HEK293 (cell line): ENCODE measurements around the gene LSM5.
A peak's percentile ranks its signal among the peaks of the same experiment; 100 is the strongest.
"Not testable (repeated sequence)": the region's sequence is repeated elsewhere in the genome, so short reads cannot be mapped to it uniquely, and the experiment has no call there.

Source experiments
- CTCF ChIA-PET: fragments of 350-600 bp; formaldehyde crosslinking; extraction: SDS; loops from one replicate; lab custom pipeline; 2021; ENCODE audit warnings: antibody characterized with exemption; lab: Yijun Ruan, JAX
- POLR2A ChIA-PET: fragments of 300-600 bp; formaldehyde crosslinking; extraction: SDS; loops from one replicate; lab custom pipeline; 2020; ENCODE audit warnings: antibody characterized with exemption, inconsistent platforms; lab: Yijun Ruan, JAX
- H3K27ac ChIP-seq: fragments of 200-500 bp; sonication (Bioruptor generic); 2 replicates; pipeline ENCODE4 v1.5.1; 2014; ENCODE audit warnings: low read depth, low read length, control low read depth, inconsistent platforms; ENCODE audit errors: extremely low read depth
- H3K36me3 ChIP-seq, 2 experiments: fragments of 200-500 bp in 1 of 2; sonication (Bioruptor generic) in 1 of 2; 1 replicate in 1 of 2; 2 replicates in 1 of 2; pipeline ENCODE4 v1.5.1; 2014 to 2017; ENCODE audit warnings: inconsistent platforms in 2 of 2, low read length in 2 of 2; ENCODE audit not compliant: control insufficient read depth in 2 of 2, insufficient read depth in 1 of 2
- H3K4me1 ChIP-seq: fragments of 200-500 bp; sonication (Bioruptor generic); 2 replicates; pipeline ENCODE4 v1.5.1; 2014; ENCODE audit warnings: mild to moderate bottlenecking, low read length, inconsistent platforms; ENCODE audit not compliant: control insufficient read depth, insufficient read depth
- H3K4me3 ChIP-seq: 2 replicates; pipeline ENCODE4 v1.5.1; 2011; ENCODE audit warnings: low read depth, mild to moderate bottlenecking, control low read depth, low read length, moderate library complexity
- H3K9me3 ChIP-seq: fragments of 200-500 bp; sonication (Bioruptor generic); 2 replicates; pipeline ENCODE4 v1.5.1; 2014; ENCODE audit warnings: low read depth, low read length, inconsistent platforms; ENCODE audit not compliant: control insufficient read depth, insufficient read depth
- GLIS1 ChIP-seq: fragments of 450-650 bp; formaldehyde crosslinking; IDR thresholded peaks from 2 replicates; pipeline ENCODE4 v1.5.1; 2016; ENCODE audit warnings: missing biosample characterization, missing genetic modification characterization
- KLF1 ChIP-seq: fragments of 450-650 bp; formaldehyde crosslinking; IDR thresholded peaks from 2 replicates; pipeline ENCODE4 v1.5.1; 2016; ENCODE audit warnings: missing biosample characterization, missing genetic modification characterization
- SP2 ChIP-seq: fragments of 450-650 bp; formaldehyde crosslinking; IDR thresholded peaks from 2 replicates; pipeline ENCODE4 v1.5.1; 2016; ENCODE audit warnings: missing biosample characterization, missing genetic modification characterization
- YY2 ChIP-seq: fragments of 450-650 bp; formaldehyde crosslinking; IDR thresholded peaks from 2 replicates; pipeline ENCODE4 v1.5.1; 2016; ENCODE audit warnings: missing biosample characterization, missing genetic modification characterization
- ZBTB21 ChIP-seq: fragments of 450-650 bp; formaldehyde crosslinking; IDR thresholded peaks from 2 replicates; pipeline ENCODE4 v1.5.1; 2017; ENCODE audit warnings: missing biosample characterization, missing genetic modification characterization
- ZBTB7A ChIP-seq: fragments of 450-650 bp; formaldehyde crosslinking; IDR thresholded peaks from 2 replicates; pipeline ENCODE4 v1.5.1; 2016; ENCODE audit warnings: low read depth, missing biosample characterization, missing genetic modification characterization
- ZFP41 ChIP-seq: fragments of 450-650 bp; formaldehyde crosslinking; IDR thresholded peaks from 2 replicates; pipeline ENCODE4 v1.5.1; 2016; ENCODE audit warnings: missing biosample characterization, missing genetic modification characterization, borderline replicate concordance
- ZNF146 ChIP-seq: fragments of 450-650 bp; formaldehyde crosslinking; IDR thresholded peaks from 2 replicates; pipeline ENCODE4 v1.5.1; 2016; ENCODE audit warnings: missing biosample characterization, missing genetic modification characterization
- ZNF155 ChIP-seq: fragments of 450-650 bp; formaldehyde crosslinking; IDR thresholded peaks from 2 replicates; pipeline ENCODE4 v1.5.1; 2016; ENCODE audit warnings: missing biosample characterization, missing genetic modification characterization
- ZNF223 ChIP-seq: fragments of 450-650 bp; formaldehyde crosslinking; IDR thresholded peaks from 2 replicates; pipeline ENCODE4 v1.5.1; 2016; ENCODE audit warnings: missing biosample characterization, missing genetic modification characterization
- ZNF26 ChIP-seq: fragments of 450-650 bp; formaldehyde crosslinking; IDR thresholded peaks from 2 replicates; pipeline ENCODE4 v1.5.1; 2016; ENCODE audit warnings: missing biosample characterization, missing genetic modification characterization
- ZNF518A ChIP-seq: fragments of 450-650 bp; formaldehyde crosslinking; conservative IDR thresholded peaks from 2 replicates; pipeline ENCODE4 v1.5.1; 2016; ENCODE audit warnings: low read depth, missing biosample characterization, missing genetic modification characterization
- ZNF768 ChIP-seq: fragments of 450-650 bp; formaldehyde crosslinking; IDR thresholded peaks from 2 replicates; pipeline ENCODE4 v1.5.1; 2018; ENCODE audit warnings: missing biosample characterization, mild to moderate bottlenecking, missing genetic modification characterization
- TF ChIP-seq, protein P1 (sequence below): fragments of 450-650 bp; formaldehyde crosslinking; IDR thresholded peaks from 2 replicates; pipeline ENCODE4 v1.5.1; 2016; ENCODE audit warnings: missing biosample characterization, missing genetic modification characterization

Gene LSM5

DNA sequence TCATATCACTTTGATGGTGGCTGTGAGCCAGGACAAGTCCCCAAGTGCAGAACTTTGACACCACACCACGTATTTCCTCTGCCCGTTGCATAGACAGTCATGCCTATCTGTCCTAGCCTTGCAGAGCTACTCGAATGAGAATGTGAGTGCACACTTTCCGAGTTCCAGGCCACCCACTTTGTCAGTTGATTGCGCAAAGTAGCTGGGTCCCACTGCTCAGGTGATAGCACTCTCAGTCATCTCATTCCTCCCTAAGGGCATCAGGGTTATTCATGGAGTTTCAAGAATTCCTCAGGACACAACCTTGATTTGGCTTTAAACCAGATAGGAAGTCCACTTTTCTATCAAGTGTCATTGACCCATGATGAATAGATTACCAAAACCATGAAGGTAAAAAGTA lies 19.3 kb downstream of the LSM5 start:
- H3K9me3 ChIP-seq = no peaks in the 10 kb centered on the region
- H3K36me3 ChIP-seq = no peaks in the 10 kb centered on the region
- no peaks in the 10 kb centered on the region for H3K4me1 ChIP-seq
- no peak overlapping the region for H3K27ac ChIP-seq
- POLR2A ChIA-PET = no interaction called here
- TF ChIP-seq GLIS1 (no peak), YY2 (tag by site-specific recombination) (no peak), ZNF155 (tag by site-specific recombination) (no peak), ZNF768 (tag by site-specific recombination) (no peak), ZBTB7A (tag by site-specific recombination) (no peak), ZNF223 (tag by site-specific recombination) (no peak), ZBTB21 (no peak), ZNF26 (tag by site-specific recombination) (no peak), KLF1 (no peak), SP2 (tag by site-specific recombination) (no peak), ZFP41 (tag by site-specific recombination) (no peak), ZNF518A (tag by site-specific recombination) (no peak)
- TF ChIP-seq, protein P1, sequence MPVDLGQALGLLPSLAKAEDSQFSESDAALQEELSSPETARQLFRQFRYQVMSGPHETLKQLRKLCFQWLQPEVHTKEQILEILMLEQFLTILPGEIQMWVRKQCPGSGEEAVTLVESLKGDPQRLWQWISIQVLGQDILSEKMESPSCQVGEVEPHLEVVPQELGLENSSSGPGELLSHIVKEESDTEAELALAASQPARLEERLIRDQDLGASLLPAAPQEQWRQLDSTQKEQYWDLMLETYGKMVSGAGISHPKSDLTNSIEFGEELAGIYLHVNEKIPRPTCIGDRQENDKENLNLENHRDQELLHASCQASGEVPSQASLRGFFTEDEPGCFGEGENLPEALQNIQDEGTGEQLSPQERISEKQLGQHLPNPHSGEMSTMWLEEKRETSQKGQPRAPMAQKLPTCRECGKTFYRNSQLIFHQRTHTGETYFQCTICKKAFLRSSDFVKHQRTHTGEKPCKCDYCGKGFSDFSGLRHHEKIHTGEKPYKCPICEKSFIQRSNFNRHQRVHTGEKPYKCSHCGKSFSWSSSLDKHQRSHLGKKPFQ (tag by site-specific recombination) = no peak
- TF ChIP-seq, all 188 proteins: peak for 0
- CTCF ChIA-PET = interaction anchor here (1.4 kb wide), 1 partner anchor 8 kb away, joined by 3 read pairs; no protein-coding TSS in a partner anchor
- no peak overlapping the region for H3K4me3 ChIP-seq

- POLR2A ChIA-PET, H3K36me3 ChIP-seq, CTCF ChIA-PET, H3K9me3 ChIP-seq, H3K27ac ChIP-seq, H3K4me1 ChIP-seq, H3K4me3 ChIP-seq: not testable (repeated sequence)
- TF ChIP-seq ZNF146 (tag by site-specific recombination) = peak; percentile 62
Observed at GRCh38 chr7:32470004-32470403, 20.2 kb downstream of the LSM5 start.

GRCh38 chr7:32464641-32465416 lies 25.4 kb downstream of the LSM5 start:
- H3K9me3 ChIP-seq, CTCF ChIA-PET, H3K4me3 ChIP-seq, H3K4me1 ChIP-seq, POLR2A ChIA-PET, H3K36me3 ChIP-seq, H3K27ac ChIP-seq: not testable (repeated sequence)
